SU-DHL-6 (cell line): Measurements from ENCODE around the gene STK17A.

ENCODE experiments used
- H2AFZ ChIP-seq: fragments of 200-600 bp; sonication (generic); 2 replicates; pipeline ENCODE4 v1.6.1; 2014; ENCODE audit warnings: low read depth, mild to moderate bottlenecking, moderate library complexity, mixed read lengths, antibody characterized with exemption, low read length; ENCODE audit not compliant: severe bottlenecking
- H3F3A ChIP-seq: fragments of 200-600 bp; shearing (Covaris generic); 2 replicates; pipeline ENCODE4 v1.6.0; 2016; ENCODE audit warnings: antibody characterized with exemption, mild to moderate bottlenecking; ENCODE audit not compliant: insufficient read depth
- H3K27ac ChIP-seq: fragments of 200-600 bp; sonication (generic); 2 replicates; pipeline ENCODE4 v1.5.1; 2016; ENCODE audit warnings: low read depth, mild to moderate bottlenecking, low read length, moderate library complexity, mixed read lengths
- H3K27me3 ChIP-seq: fragments of 200-600 bp; sonication (generic), shearing (Covaris generic); 2 replicates; pipeline ENCODE4 v1.6.0; 2014; ENCODE audit warnings: mild to moderate bottlenecking, low read length
- H3K36me3 ChIP-seq: fragments of 200-600 bp; sonication (generic); 2 replicates; pipeline ENCODE4 v1.6.1; 2014; ENCODE audit warnings: mild to moderate bottlenecking, low read length, mixed read lengths
- H3K4me2 ChIP-seq: fragments of 300-600, 200-600 bp; shearing (Covaris generic), sonication (generic); 2 replicates; pipeline ENCODE4 v1.6.0; 2014; ENCODE audit warnings: low read length, low read depth, mild to moderate bottlenecking; ENCODE audit not compliant: poor library complexity, severe bottlenecking
- H3K4me3 ChIP-seq: fragments of 200-600 bp; sonication (generic); 2 replicates; pipeline ENCODE4 v1.5.1; 2014; ENCODE audit warnings: antibody characterized with exemption, low read length, mild to moderate bottlenecking, mixed read lengths; ENCODE audit not compliant: insufficient read depth, poor library complexity, severe bottlenecking
- H3K79me2 ChIP-seq: fragments of 200-600 bp; sonication (generic); 2 replicates; pipeline ENCODE4 v1.6.1; 2014; ENCODE audit warnings: mild to moderate bottlenecking, low read length, moderate library complexity; ENCODE audit not compliant: insufficient read depth
- H3K9ac ChIP-seq: fragments of 200-600 bp; sonication (generic); 2 replicates; pipeline ENCODE4 v1.7.0; 2014; ENCODE audit warnings: mild to moderate bottlenecking, low read length
- H3K9me2 ChIP-seq: fragments of 200-600 bp; sonication (generic); replicated peaks from 2 replicates; pipeline ENCODE4 v1.6.1; 2014; ENCODE audit warnings: low read length; ENCODE audit not compliant: insufficient read depth
- H3K9me3 ChIP-seq: fragments of 200-600 bp; sonication (generic); 2 replicates; pipeline ENCODE4 v1.6.1; 2014; ENCODE audit warnings: low read length, mixed read lengths; ENCODE audit not compliant: insufficient read depth
- H4K20me1 ChIP-seq: fragments of 200-600 bp; sonication (generic); 2 replicates; pipeline ENCODE4 v1.6.1; 2014; ENCODE audit warnings: low read depth, mild to moderate bottlenecking, antibody characterized with exemption, low read length, moderate library complexity, mixed read lengths
- EZH2phosphoT487 ChIP-seq: fragments of 200-600 bp; sonication (generic), shearing (Covaris generic); conservative IDR thresholded peaks from 2 replicates; pipeline ENCODE4 v1.6.1; 2018; ENCODE audit warnings: mild to moderate bottlenecking, antibody characterized with exemption, low read length, moderate library complexity, mixed read lengths
- TF ChIP-seq, protein P1 (sequence below): fragments of 200-600 bp; sonication (generic); IDR thresholded peaks from one replicate; pipeline ENCODE4 v1.5.1; 2017; ENCODE audit warnings: antibody characterized with exemption, mild to moderate bottlenecking, low read length, moderate library complexity; ENCODE audit not compliant: insufficient read depth, poor library complexity, severe bottlenecking

The STK17A gene

DNA sequence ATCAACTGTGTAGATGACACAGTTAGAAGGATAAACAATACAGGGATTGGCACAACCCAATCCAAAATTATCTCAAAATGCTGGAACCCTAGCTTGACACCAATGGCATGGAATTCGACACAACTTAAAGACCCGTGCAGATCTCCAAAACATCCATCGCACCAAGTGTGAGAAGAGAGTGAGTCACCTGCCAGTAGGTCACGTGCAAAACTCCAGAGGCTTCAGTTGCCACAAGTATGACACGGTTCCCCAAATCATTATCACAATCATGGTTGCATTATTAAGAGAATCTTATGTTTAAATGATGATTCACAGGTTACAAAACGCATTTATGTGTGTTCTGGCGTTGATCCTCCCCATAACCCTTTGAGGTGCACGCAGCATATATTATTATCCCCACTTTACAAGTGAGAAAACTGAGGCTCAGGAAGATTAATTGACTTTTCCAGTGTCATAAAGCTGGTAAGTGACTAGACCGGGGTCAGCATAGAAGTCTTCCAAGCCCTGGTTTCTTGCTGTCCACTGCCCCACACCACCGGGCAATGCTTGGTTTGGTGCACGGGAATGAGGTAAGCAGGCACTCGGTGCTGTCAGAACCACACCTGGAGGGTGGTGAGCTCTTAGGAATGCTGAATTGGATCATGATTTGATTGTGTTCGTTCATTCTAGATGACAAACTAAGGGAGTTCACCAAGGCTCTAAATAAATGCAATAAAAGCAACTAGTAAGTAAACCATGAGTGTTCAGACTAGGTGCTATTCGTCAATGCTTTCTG, 23.6 kb upstream of the STK17A start:
- Histone ChIP-seq H3K27me3 (no peaks in the 10 kb centered on the region), H3K4me3 (no peak overlapping the region), H4K20me1 (no peaks in the 10 kb centered on the region), H3K9me2 (no peaks in the 10 kb centered on the region), H3K9me3 (no peaks in the 10 kb centered on the region), H3K79me2 (no peaks in the 10 kb centered on the region), H3K4me2 (no peak overlapping the region), H3F3A (no peaks in the 10 kb centered on the region), H3K9ac (no peak overlapping the region), H3K36me3 (no peaks in the 10 kb centered on the region), H3K27ac (no peak overlapping the region), H2AFZ (no peak overlapping the region)
- TF ChIP-seq, protein P1, sequence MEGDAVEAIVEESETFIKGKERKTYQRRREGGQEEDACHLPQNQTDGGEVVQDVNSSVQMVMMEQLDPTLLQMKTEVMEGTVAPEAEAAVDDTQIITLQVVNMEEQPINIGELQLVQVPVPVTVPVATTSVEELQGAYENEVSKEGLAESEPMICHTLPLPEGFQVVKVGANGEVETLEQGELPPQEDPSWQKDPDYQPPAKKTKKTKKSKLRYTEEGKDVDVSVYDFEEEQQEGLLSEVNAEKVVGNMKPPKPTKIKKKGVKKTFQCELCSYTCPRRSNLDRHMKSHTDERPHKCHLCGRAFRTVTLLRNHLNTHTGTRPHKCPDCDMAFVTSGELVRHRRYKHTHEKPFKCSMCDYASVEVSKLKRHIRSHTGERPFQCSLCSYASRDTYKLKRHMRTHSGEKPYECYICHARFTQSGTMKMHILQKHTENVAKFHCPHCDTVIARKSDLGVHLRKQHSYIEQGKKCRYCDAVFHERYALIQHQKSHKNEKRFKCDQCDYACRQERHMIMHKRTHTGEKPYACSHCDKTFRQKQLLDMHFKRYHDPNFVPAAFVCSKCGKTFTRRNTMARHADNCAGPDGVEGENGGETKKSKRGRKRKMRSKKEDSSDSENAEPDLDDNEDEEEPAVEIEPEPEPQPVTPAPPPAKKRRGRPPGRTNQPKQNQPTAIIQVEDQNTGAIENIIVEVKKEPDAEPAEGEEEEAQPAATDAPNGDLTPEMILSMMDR: no peak
- no peak for TF ChIP-seq EZH2phosphoT487

DNA sequence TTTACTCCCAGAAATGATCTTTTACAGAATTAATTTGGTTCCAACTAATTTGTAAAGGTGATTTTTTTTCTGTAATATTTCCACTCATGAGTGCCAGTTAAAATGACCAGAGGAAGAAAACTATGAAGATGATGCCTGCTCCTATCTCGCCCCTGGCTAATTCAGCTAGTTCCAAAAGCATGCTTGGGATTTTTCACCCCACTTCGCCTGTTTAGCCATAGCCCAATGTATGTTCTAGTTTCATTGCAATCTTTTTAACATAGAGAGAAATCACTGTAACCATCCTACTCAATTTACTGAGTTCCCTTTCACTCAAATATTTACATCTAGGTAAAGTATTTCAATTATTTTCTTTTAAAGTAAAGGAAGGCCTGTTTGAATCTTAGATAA, 23.0 kb upstream of the STK17A start:
- no peaks in the 10 kb centered on the region for H3F3A ChIP-seq
- TF ChIP-seq, protein P1: no peak
- TF ChIP-seq EZH2phosphoT487: no peak
- H3K4me2 ChIP-seq: no peak overlapping the region
- H4K20me1 ChIP-seq: no peaks in the 10 kb centered on the region
- H3K79me2 ChIP-seq: no peaks in the 10 kb centered on the region
- H3K9me2 ChIP-seq: no peaks in the 10 kb centered on the region
- no peak overlapping the region for H3K27ac ChIP-seq
- H3K27me3 ChIP-seq: no peaks in the 10 kb centered on the region
- no peak overlapping the region for H3K4me3 ChIP-seq
- H3K9ac ChIP-seq: no peak overlapping the region
- H3K36me3 ChIP-seq: no peaks in the 10 kb centered on the region
- H3K9me3 ChIP-seq: no peaks in the 10 kb centered on the region
- no peak overlapping the region for H2AFZ ChIP-seq

DNA sequence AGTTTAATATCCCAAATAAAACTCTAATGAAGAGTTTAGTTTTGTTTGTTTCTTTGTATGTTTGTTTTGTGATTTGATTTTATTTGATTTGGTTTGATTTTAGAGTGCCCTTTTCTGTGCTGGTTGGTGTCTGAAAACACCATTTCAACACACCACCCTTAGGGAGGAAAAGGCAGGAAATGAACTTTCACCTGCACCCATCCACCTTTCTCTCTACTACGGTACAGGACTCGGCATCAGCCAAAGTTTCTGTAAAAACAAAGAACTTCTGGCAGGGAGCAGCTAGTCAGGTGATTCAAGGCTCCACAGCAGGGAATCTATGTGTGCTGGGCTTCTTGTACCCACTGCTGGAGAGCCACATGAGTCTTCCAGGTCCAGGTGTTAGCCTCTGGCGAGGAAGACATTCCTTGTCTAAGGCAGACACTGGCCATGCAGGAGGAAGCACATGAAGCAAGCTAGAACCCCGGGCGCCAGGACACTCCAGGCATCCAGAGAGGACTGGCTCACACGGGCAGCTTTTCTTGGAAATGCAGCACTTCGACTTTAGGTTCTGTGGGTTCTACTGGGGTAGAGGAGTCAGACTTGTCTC, 22.1 kb upstream of the STK17A start:
- TF ChIP-seq EZH2phosphoT487: no peak
- TF ChIP-seq, protein P1: no peak
- Histone ChIP-seq H3K36me3 (no peaks in the 10 kb centered on the region), H3K9me2 (no peaks in the 10 kb centered on the region), H3K9me3 (no peaks in the 10 kb centered on the region), H3K27ac (no peak overlapping the region), H3K79me2 (no peaks in the 10 kb centered on the region), H3F3A (no peaks in the 10 kb centered on the region), H3K4me3 (no peak overlapping the region), H2AFZ (no peak overlapping the region), H4K20me1 (no peaks in the 10 kb centered on the region), H3K9ac (no peak overlapping the region), H3K27me3 (no peaks in the 10 kb centered on the region), H3K4me2 (no peak overlapping the region)
